ENCODE measurements around the gene ATP13A2.

DNA sequence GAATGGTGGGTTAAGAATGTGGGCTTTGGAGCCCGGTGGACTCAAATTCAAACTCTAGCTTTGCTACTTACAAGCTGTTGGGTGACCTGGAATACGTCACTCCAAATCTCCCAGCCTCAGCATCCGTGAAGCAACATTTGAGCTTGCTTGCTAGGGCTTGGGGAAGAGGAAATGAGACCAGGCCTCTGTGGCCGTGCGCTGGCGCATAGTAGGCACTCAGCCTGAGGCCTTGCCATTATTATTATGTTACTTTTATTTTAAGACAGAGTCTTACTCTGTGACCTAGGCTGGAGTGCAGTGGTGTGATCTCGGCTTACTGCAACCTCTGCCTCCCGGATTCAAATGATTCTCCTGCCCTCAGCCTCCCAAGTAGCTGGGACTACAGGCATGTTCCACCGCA, 19.1 kb downstream of the ATP13A2 start:
- TF ChIP-seq CTCF (IDR thresholded peaks at IDR 0.05) (no peak), POLR2A (IDR thresholded peaks at IDR 0.05) (no peak), EP300 (IDR thresholded peaks at IDR 0.05) (no peak)

All from stomach (tissue), 4 donors.